Activated CD8-positive, alpha-beta T cell treated with anti-CD3 and anti-CD28 coated beads, Interleukin-2, amount 10 ng/mL, durations not matched to agents 7 days and 5 days (primary cell): ENCODE data around the gene CNOT10. TPM values are rescaled to one million over a fixed set of nuclear protein-coding genes. Genes with fewer than 3 reads are reported as not detected.
"Not testable (repeated sequence)": the region's sequence is repeated elsewhere in the genome, so short reads cannot be mapped to it uniquely, and the experiment has no call there.

Experiments used
- ATAC-seq: fragments of 150-1000 bp; cut with Tn5 transposase; one replicate; pipeline ENCODE4 v1.10.0; 2021; ENCODE audit warnings: moderate library complexity
- CTCF ChIA-PET: fragments of 350-600 bp; sonication (Branson Sonifier 250); formaldehyde crosslinking; loops from one replicate; lab custom pipeline; 2021; ENCODE audit warnings: antibody characterized with exemption; lab: Charles Lee
- POLR2A ChIA-PET: fragments of 350-600 bp; sonication (Branson Sonifier 250); formaldehyde crosslinking; loops from one replicate; lab custom pipeline; 2021; ENCODE audit warnings: antibody characterized with exemption; lab: Charles Lee
- DNase-seq: peaks from one replicate; pipeline ENCODE4 v3.0.0-alpha.2; 2020
- H3K27ac Mint-ChIP-seq: one replicate; pipeline ENCODE4 v1.8.0; 2021; ENCODE audit warnings: mild to moderate bottlenecking, mixed read lengths
- H3K27me3 Mint-ChIP-seq: one replicate; pipeline ENCODE4 v1.8.0; 2021; ENCODE audit warnings: low read depth, mixed read lengths
- H3K36me3 Mint-ChIP-seq: one replicate; pipeline ENCODE4 v1.8.0; 2021; ENCODE audit warnings: low read depth, mixed read lengths
- H3K4me1 Mint-ChIP-seq: one replicate; pipeline ENCODE4 v1.8.0; 2021; ENCODE audit warnings: low read depth, mixed read lengths
- H3K4me3 Mint-ChIP-seq: one replicate; pipeline ENCODE4 v1.8.0; 2021; ENCODE audit warnings: mild to moderate bottlenecking, mixed read lengths
- H3K9me3 Mint-ChIP-seq: one replicate; pipeline ENCODE4 v1.8.0; 2022; ENCODE audit warnings: mixed read lengths; ENCODE audit not compliant: insufficient read depth
- total RNA-seq, 2 experiments: library from RNA; stranded (reverse); gene quantifications; one replicate each; pipeline ENCODE4 v1.2.3, GENCODE V29; 2021

The CNOT10 gene
- total RNA-seq, 2 experiments from 2014 or later = 70.1 to 74.5 TPM

- ChIA-PET POLR2A (no interaction called here), CTCF (no interaction called here)
These were observed 112.8 kb downstream of the CNOT10 start for GRCh38 chr3:32797776-32798175.

GRCh38 chr3:32801440-32801839 lies 116.5 kb downstream of the CNOT10 start:
- H3K4me3 Mint-ChIP-seq, H3K4me1 Mint-ChIP-seq, DNase-seq, ATAC-seq, H3K9me3 Mint-ChIP-seq, CTCF ChIA-PET, H3K27ac Mint-ChIP-seq, POLR2A ChIA-PET, H3K36me3 Mint-ChIP-seq: not testable (repeated sequence)
- H3K27me3 Mint-ChIP-seq = peaks cover 16% of the 10 kb centered on the region

More at GRCh38 chr3:32797776-32798175, 112.8 kb downstream of the CNOT10 start:
- ATAC-seq = no peak
- H3K36me3 Mint-ChIP-seq = no peaks in the 10 kb centered on the region
- no peaks in the 10 kb centered on the region for H3K9me3 Mint-ChIP-seq
- DNase-seq = no peak
- H3K4me3 Mint-ChIP-seq = no peak overlapping the region
- H3K27ac Mint-ChIP-seq = no peak overlapping the region
- peaks cover 8% of the 10 kb centered on the region for H3K27me3 Mint-ChIP-seq
- H3K4me1 Mint-ChIP-seq = no peaks in the 10 kb centered on the region

DNA sequence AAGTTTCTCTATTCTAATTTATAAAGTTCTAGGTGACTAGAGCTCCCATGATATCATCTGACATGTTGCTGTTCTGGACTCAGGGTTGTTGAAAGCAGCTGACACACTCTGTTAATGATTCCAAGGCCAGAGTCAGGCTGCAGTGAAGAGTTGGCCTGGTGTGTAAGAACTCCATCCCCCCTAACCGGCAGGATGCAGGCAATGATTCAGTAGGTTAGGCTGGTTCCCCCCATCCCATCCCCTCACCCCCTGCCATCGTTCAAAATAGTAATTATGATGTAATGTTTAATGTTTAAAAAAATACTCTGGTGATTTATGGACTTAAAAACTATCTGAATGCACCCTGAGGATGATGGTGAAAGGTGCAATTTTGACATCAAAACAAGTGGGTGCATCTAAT lies 128.2 kb downstream of the CNOT10 start:
- no peak overlapping the region for H3K27ac Mint-ChIP-seq
- ChIA-PET CTCF (no interaction called here), POLR2A (interaction anchor here (0.6 kb wide), 1 partner anchor 20 kb away, joined by 3 read pairs; no protein-coding TSS in a partner anchor)
- no peak overlapping the region for H3K4me3 Mint-ChIP-seq
- no peaks in the 10 kb centered on the region for H3K9me3 Mint-ChIP-seq
- ATAC-seq = no peak
- no peak for DNase-seq
- peaks cover 34% of the 10 kb centered on the region for H3K27me3 Mint-ChIP-seq
- H3K4me1 Mint-ChIP-seq = peaks cover 27% of the 10 kb centered on the region
- no peaks in the 10 kb centered on the region for H3K36me3 Mint-ChIP-seq

GRCh38 chr3:32814361-32814760 lies 129.4 kb downstream of the CNOT10 start:
- ChIA-PET CTCF (no interaction called here), POLR2A (no interaction called here)
- H3K9me3 Mint-ChIP-seq = no peaks in the 10 kb centered on the region
- H3K4me3 Mint-ChIP-seq = no peak overlapping the region
- H3K4me1 Mint-ChIP-seq = peaks cover 31% of the 10 kb centered on the region
- no peak for DNase-seq
- no peak for ATAC-seq
- H3K27me3 Mint-ChIP-seq = peaks cover 43% of the 10 kb centered on the region
- no peak overlapping the region for H3K27ac Mint-ChIP-seq
- peaks cover 2% of the 10 kb centered on the region for H3K36me3 Mint-ChIP-seq

GRCh38 chr3:32815841-32816438 lies 131.0 kb downstream of the CNOT10 start:
- CTCF ChIA-PET = no interaction called here
- H3K4me3 Mint-ChIP-seq = peak overlapping the region; percentile 31

DNA sequence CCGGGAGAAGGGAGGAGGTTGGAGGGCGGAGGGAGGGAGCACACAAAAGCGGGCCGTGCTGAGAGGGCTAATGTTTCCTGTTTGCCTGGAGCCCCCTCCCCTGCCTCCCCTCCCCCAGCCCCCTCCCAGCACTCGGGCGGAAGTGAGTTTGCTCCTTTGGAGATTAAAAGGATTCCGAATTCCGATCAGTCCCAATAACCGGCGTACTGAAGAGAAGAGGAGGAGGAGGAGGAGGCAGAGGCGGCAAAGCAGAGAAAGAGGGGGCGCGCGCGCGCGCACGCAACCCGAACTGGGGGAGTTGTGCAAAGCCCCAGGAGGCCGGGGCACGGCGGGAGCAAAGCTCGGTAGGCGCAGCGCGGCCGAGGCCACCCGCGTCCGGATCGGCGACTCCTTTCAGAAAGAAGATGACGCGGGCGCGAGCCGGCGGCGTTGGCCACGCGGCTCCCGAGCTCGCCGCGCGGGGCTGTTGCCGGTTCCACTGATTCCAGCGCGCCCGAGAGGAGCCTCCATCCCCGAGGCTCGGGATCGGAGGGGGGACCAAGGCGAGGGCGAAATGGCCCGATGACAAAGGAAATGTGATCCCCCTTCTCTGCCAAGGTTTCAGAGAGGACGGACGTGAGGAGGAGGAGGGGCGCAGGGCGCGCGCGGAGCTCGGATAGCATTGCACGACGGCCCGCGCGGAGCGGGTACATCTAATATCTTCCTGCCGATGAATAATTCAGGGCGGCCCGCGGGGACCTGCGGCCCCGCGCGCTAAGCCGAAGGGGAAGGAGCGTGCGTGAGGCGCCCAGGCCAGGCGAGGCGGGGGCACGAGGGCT lies 131.7 kb downstream of the CNOT10 start:
- Mint-ChIP-seq H3K27me3 (peaks cover 57% of the 10 kb centered on the region), H3K9me3 (no peaks in the 10 kb centered on the region), H3K4me3 (peak overlapping the region; percentile 64), H3K36me3 (peaks cover 2% of the 10 kb centered on the region), H3K4me1 (peaks cover 30% of the 10 kb centered on the region), H3K27ac (no peak overlapping the region)
- CTCF ChIA-PET = no interaction called here
- ATAC-seq = peak; percentile 60
- POLR2A ChIA-PET = no interaction called here
- DNase-seq = peak; percentile 34

More at GRCh38 chr3:32815841-32816438, 131.0 kb downstream of the CNOT10 start:
- POLR2A ChIA-PET = no interaction called here
- no peak for ATAC-seq
- no peak overlapping the region for H3K27ac Mint-ChIP-seq
- DNase-seq = no peak
- peaks cover 55% of the 10 kb centered on the region for H3K27me3 Mint-ChIP-seq
- no peaks in the 10 kb centered on the region for H3K9me3 Mint-ChIP-seq
- peaks cover 2% of the 10 kb centered on the region for H3K36me3 Mint-ChIP-seq
- H3K4me1 Mint-ChIP-seq = peaks cover 31% of the 10 kb centered on the region

GRCh38 chr3:32817257-32817557 lies 132.2 kb downstream of the CNOT10 start:
- ATAC-seq (peak; percentile 41), DNase-seq (no peak)
- peaks cover 2% of the 10 kb centered on the region for H3K36me3 Mint-ChIP-seq
- peaks cover 57% of the 10 kb centered on the region for H3K27me3 Mint-ChIP-seq
- H3K4me1 Mint-ChIP-seq = peaks cover 28% of the 10 kb centered on the region
- ChIA-PET POLR2A (no interaction called here), CTCF (no interaction called here)
- peak overlapping the region; percentile 64 for H3K4me3 Mint-ChIP-seq
- H3K9me3 Mint-ChIP-seq = no peaks in the 10 kb centered on the region
- H3K27ac Mint-ChIP-seq = no peak overlapping the region

GRCh38 chr3:32817558-32818228 lies 132.7 kb downstream of the CNOT10 start, which contains the start of gene TRIM71:
TSS of gene TRIM71 (plus strand) at chr3:32817997. CDS start at chr3:32818081, 84 bp downstream.
- peak; percentile 24 for DNase-seq
- CTCF ChIA-PET = no interaction called here

GRCh38 chr3:32818229-32818969 lies 133.4 kb downstream of the CNOT10 start:
- ATAC-seq (peak; percentile 34), DNase-seq (no peak)
- Mint-ChIP-seq H3K36me3 (peaks cover 2% of the 10 kb centered on the region), H3K27me3 (peaks cover 61% of the 10 kb centered on the region), H3K4me3 (peak overlapping the region; percentile 31), H3K4me1 (peaks cover 28% of the 10 kb centered on the region), H3K27ac (no peak overlapping the region), H3K9me3 (no peaks in the 10 kb centered on the region)
- POLR2A ChIA-PET = no interaction called here
- CTCF ChIA-PET = no interaction called here

More at GRCh38 chr3:32817558-32818228, 132.7 kb downstream of the CNOT10 start, which contains the start of gene TRIM71:
- peaks cover 28% of the 10 kb centered on the region for H3K4me1 Mint-ChIP-seq
- H3K36me3 Mint-ChIP-seq = peaks cover 2% of the 10 kb centered on the region
- peak within 1 kb of the TSS; percentile 64 for H3K4me3 Mint-ChIP-seq
- H3K27me3 Mint-ChIP-seq = peaks cover 57% of the 10 kb centered on the region
- no peak within 1 kb of the TSS for H3K27ac Mint-ChIP-seq
- POLR2A ChIA-PET = no interaction called here
- no peaks in the 10 kb centered on the region for H3K9me3 Mint-ChIP-seq
- peak; percentile 31 for ATAC-seq

GRCh38 chr3:32818970-32819511 lies 134.1 kb downstream of the CNOT10 start:
- no peak for ATAC-seq
- peaks cover 63% of the 10 kb centered on the region for H3K27me3 Mint-ChIP-seq
- H3K4me3 Mint-ChIP-seq = peak overlapping the region; percentile 6
- CTCF ChIA-PET = no interaction called here
- H3K36me3 Mint-ChIP-seq = peaks cover 2% of the 10 kb centered on the region
- DNase-seq = no peak
- POLR2A ChIA-PET = no interaction called here
- no peak overlapping the region for H3K27ac Mint-ChIP-seq
- no peaks in the 10 kb centered on the region for H3K9me3 Mint-ChIP-seq
- H3K4me1 Mint-ChIP-seq = peaks cover 28% of the 10 kb centered on the region
